WTC11 (cell line): ENCODE data around the gene YBX3. TPM values are rescaled to one million over a fixed set of nuclear protein-coding genes. Genes with fewer than 3 reads are reported as not detected.

Experiments
- ATAC-seq: fragments of 200-7000 bp; cut with Tn5 transposase; 2 replicates; pipeline ENCODE4 v1.10.0; 2021; ENCODE audit warnings: mild to moderate bottlenecking, moderate library complexity
- CTCF ChIA-PET: fragments of 300-600 bp; sonication (Branson Sonifier 250); formaldehyde crosslinking; loops from one replicate; lab custom pipeline; 2021; ENCODE audit warnings: antibody characterized with exemption; lab: Charles Lee
- POLR2A ChIA-PET: fragments of 350-600 bp; sonication (Branson Sonifier 250); formaldehyde crosslinking; loops from one replicate; lab custom pipeline; 2021; ENCODE audit warnings: antibody characterized with exemption; lab: Charles Lee
- DNase-seq: peaks from one replicate; pipeline ENCODE4 v3.0.0; 2021; ENCODE audit warnings: low spot score
- H3K27ac Mint-ChIP-seq: 2 replicates; pipeline ENCODE4 v1.8.0; 2021; ENCODE audit warnings: mixed read lengths
- H3K27me3 Mint-ChIP-seq: 2 replicates; pipeline ENCODE4 v1.8.0; 2021; ENCODE audit warnings: low read depth, mild to moderate bottlenecking, moderate library complexity, mixed read lengths
- H3K36me3 Mint-ChIP-seq: 2 replicates; pipeline ENCODE4 v1.8.0; 2021; ENCODE audit warnings: mixed read lengths
- H3K4me1 Mint-ChIP-seq: 2 replicates; pipeline ENCODE4 v1.8.0; 2022; ENCODE audit warnings: mixed read lengths
- H3K4me3 Mint-ChIP-seq: 2 replicates; pipeline ENCODE4 v1.8.0; 2021; ENCODE audit warnings: mild to moderate bottlenecking, moderate library complexity, mixed read lengths
- H3K9me3 Mint-ChIP-seq: 2 replicates; pipeline ENCODE4 v1.8.0; 2021; ENCODE audit warnings: mixed read lengths
- AR ChIP-seq: fragments of 250-450 bp; sonication (Bioruptor Pico); IDR thresholded peaks from 2 replicates; pipeline ENCODE4 v1.9.0; 2021; ENCODE audit warnings: mild to moderate bottlenecking
- ATF1 ChIP-seq: sonication (generic); formaldehyde crosslinking; IDR thresholded peaks from 2 replicates; pipeline ENCODE4 v1.8.1; 2023; ENCODE audit warnings: mild to moderate bottlenecking, moderate library complexity, missing genetic modification reagents
- ATF3 ChIP-seq: sonication (generic); formaldehyde crosslinking; conservative IDR thresholded peaks from 2 replicates; pipeline ENCODE4 v1.8.1; 2022; ENCODE audit warnings: mild to moderate bottlenecking, missing genetic modification reagents
- CREB1 ChIP-seq: sonication (generic); formaldehyde crosslinking; IDR thresholded peaks from 2 replicates; pipeline ENCODE4 v1.8.0; 2023; ENCODE audit warnings: mild to moderate bottlenecking, missing genetic modification reagents
- CREM ChIP-seq: sonication (generic); formaldehyde crosslinking; IDR thresholded peaks from 2 replicates; pipeline ENCODE4 v1.8.1; 2022; ENCODE audit warnings: mild to moderate bottlenecking, missing genetic modification reagents, moderate library complexity
- E2F4 ChIP-seq: sonication (generic); formaldehyde crosslinking; IDR thresholded peaks from 2 replicates; pipeline ENCODE4 v1.8.1; 2022; ENCODE audit warnings: low read depth, mild to moderate bottlenecking, moderate library complexity, missing genetic modification reagents, borderline replicate concordance
- ESRRA ChIP-seq: sonication (generic); formaldehyde crosslinking; IDR thresholded peaks from 2 replicates; pipeline ENCODE4 v1.8.1; 2022; ENCODE audit warnings: mild to moderate bottlenecking, missing genetic modification reagents, borderline replicate concordance
- ETV6 ChIP-seq: sonication (generic); formaldehyde crosslinking; IDR thresholded peaks from 2 replicates; pipeline ENCODE4 v1.8.1; 2022; ENCODE audit warnings: mild to moderate bottlenecking, missing genetic modification reagents
- FOXP1 ChIP-seq: sonication (generic); formaldehyde crosslinking; IDR thresholded peaks from 2 replicates; pipeline ENCODE4 v1.8.0; 2022; ENCODE audit warnings: missing genetic modification reagents, mild to moderate bottlenecking, moderate library complexity, borderline replicate concordance
- HMGXB4 ChIP-seq: sonication (generic); formaldehyde crosslinking; IDR thresholded peaks from 2 replicates; pipeline ENCODE4 v1.8.1; 2023; ENCODE audit warnings: mild to moderate bottlenecking, moderate library complexity, missing genetic modification reagents
- JUN ChIP-seq: sonication (generic); formaldehyde crosslinking; IDR thresholded peaks from 2 replicates; pipeline ENCODE4 v1.8.0; 2023; ENCODE audit warnings: mild to moderate bottlenecking, missing genetic modification reagents
- NFYB ChIP-seq: sonication (generic); formaldehyde crosslinking; conservative IDR thresholded peaks from 2 replicates; pipeline ENCODE4 v1.8.0; 2022; ENCODE audit warnings: low read depth, missing genetic modification reagents
- NR2C2 ChIP-seq: sonication (generic); formaldehyde crosslinking; IDR thresholded peaks from 2 replicates; pipeline ENCODE4 v1.8.0; 2022; ENCODE audit warnings: mild to moderate bottlenecking, missing genetic modification reagents
- NR3C1 ChIP-seq: sonication (generic); formaldehyde crosslinking; conservative IDR thresholded peaks from 2 replicates; pipeline ENCODE4 v1.8.1; 2023; ENCODE audit warnings: low read depth, mild to moderate bottlenecking, missing genetic modification reagents
- PRRX2 ChIP-seq: fragments of 250-450 bp; sonication (Bioruptor Pico); IDR thresholded peaks from 2 replicates; pipeline ENCODE4 v1.8.0; 2021; ENCODE audit warnings: mild to moderate bottlenecking
- RORB ChIP-seq: fragments of 250-450 bp; sonication (Bioruptor Pico); IDR thresholded peaks from 2 replicates; pipeline ENCODE4 v1.9.0; 2021; ENCODE audit warnings: mild to moderate bottlenecking
- SOX15 ChIP-seq: fragments of 250-450 bp; sonication (Bioruptor Pico); IDR thresholded peaks from 2 replicates; pipeline ENCODE4 v1.9.0; 2021; ENCODE audit warnings: mild to moderate bottlenecking
- TCF7 ChIP-seq: sonication (generic); formaldehyde crosslinking; IDR thresholded peaks from 2 replicates; pipeline ENCODE4 v1.8.0; 2022; ENCODE audit warnings: mild to moderate bottlenecking, low read depth, missing genetic modification reagents, moderate library complexity
- TEAD4 ChIP-seq: sonication (generic); formaldehyde crosslinking; IDR thresholded peaks from 2 replicates; pipeline ENCODE4 v1.8.0; 2022; ENCODE audit warnings: mild to moderate bottlenecking, missing genetic modification reagents
- TP53 ChIP-seq: sonication (generic); formaldehyde crosslinking; IDR thresholded peaks from 2 replicates; pipeline ENCODE4 v1.8.1; 2023; ENCODE audit warnings: mild to moderate bottlenecking, missing genetic modification reagents
- ZNF396 ChIP-seq: fragments of 250-450 bp; sonication (Bioruptor Pico); IDR thresholded peaks from 2 replicates; pipeline ENCODE4 v1.8.0; 2021; ENCODE audit warnings: mild to moderate bottlenecking, moderate library complexity, borderline replicate concordance
- total RNA-seq: library from RNA; stranded (reverse); gene quantifications from 3 replicates; pipeline ENCODE4 v1.2.3, GENCODE V29; 2021
- TF ChIP-seq, protein P1 (sequence below): fragments of 250-450 bp; sonication (Bioruptor Pico); IDR thresholded peaks from 2 replicates; pipeline ENCODE4 v1.8.0; 2021; ENCODE audit warnings: mild to moderate bottlenecking
- TF ChIP-seq, protein P2 (sequence below): sonication (generic); formaldehyde crosslinking; IDR thresholded peaks from 2 replicates; pipeline ENCODE4 v1.8.1; 2022; ENCODE audit warnings: low read depth, missing genetic modification reagents, borderline replicate concordance
- TF ChIP-seq, protein P3 (sequence below): sonication (generic); formaldehyde crosslinking; IDR thresholded peaks from 2 replicates; pipeline ENCODE4 v1.8.0; 2022; ENCODE audit warnings: mild to moderate bottlenecking, missing genetic modification reagents

YBX3 gene
- total RNA-seq, 1 experiment from 2014 or later: 396 TPM

- TF ChIP-seq AR (CRISPR knock-in tag) (no peak), FOXP1 (CRISPR knock-in tag) (no peak), TP53 (CRISPR knock-in tag) (no peak), CREB1 (CRISPR knock-in tag) (no peak), NR3C1 (CRISPR knock-in tag) (no peak), NFYB (no peak)
Measured at GRCh38 chr12:10701843-10702242, 21.3 kb downstream of the YBX3 start (continued).

GRCh38 chr12:10701131-10701681 lies 21.9 kb downstream of the YBX3 start:
- no peaks in the 10 kb centered on the region for H3K27me3 Mint-ChIP-seq
- H3K4me1 Mint-ChIP-seq: no peaks in the 10 kb centered on the region
- TF ChIP-seq ATF1 (CRISPR knock-in tag): no peak
- no peak for TF ChIP-seq SOX15 (CRISPR knock-in tag)
- TF ChIP-seq TCF7: no peak
- no peak for TF ChIP-seq ESRRA
- no peak for TF ChIP-seq PRRX2 (CRISPR knock-in tag)
- TF ChIP-seq TEAD4 (CRISPR knock-in tag): no peak
- TF ChIP-seq ATF3 (CRISPR knock-in tag): no peak
- no peak for TF ChIP-seq JUN
- no peak for TF ChIP-seq CREB1 (CRISPR knock-in tag)
- no peak for TF ChIP-seq RORB (CRISPR knock-in tag)
- no peak for TF ChIP-seq NR2C2 (CRISPR knock-in tag)
- TF ChIP-seq, protein P1, sequence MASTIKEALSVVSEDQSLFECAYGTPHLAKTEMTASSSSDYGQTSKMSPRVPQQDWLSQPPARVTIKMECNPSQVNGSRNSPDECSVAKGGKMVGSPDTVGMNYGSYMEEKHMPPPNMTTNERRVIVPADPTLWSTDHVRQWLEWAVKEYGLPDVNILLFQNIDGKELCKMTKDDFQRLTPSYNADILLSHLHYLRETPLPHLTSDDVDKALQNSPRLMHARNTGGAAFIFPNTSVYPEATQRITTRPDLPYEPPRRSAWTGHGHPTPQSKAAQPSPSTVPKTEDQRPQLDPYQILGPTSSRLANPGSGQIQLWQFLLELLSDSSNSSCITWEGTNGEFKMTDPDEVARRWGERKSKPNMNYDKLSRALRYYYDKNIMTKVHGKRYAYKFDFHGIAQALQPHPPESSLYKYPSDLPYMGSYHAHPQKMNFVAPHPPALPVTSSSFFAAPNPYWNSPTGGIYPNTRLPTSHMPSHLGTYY (CRISPR knock-in tag): no peak
- no peak for TF ChIP-seq ZNF396
- TF ChIP-seq, protein P2, sequence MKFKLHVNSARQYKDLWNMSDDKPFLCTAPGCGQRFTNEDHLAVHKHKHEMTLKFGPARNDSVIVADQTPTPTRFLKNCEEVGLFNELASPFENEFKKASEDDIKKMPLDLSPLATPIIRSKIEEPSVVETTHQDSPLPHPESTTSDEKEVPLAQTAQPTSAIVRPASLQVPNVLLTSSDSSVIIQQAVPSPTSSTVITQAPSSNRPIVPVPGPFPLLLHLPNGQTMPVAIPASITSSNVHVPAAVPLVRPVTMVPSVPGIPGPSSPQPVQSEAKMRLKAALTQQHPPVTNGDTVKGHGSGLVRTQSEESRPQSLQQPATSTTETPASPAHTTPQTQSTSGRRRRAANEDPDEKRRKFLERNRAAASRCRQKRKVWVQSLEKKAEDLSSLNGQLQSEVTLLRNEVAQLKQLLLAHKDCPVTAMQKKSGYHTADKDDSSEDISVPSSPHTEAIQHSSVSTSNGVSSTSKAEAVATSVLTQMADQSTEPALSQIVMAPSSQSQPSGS: no peak
- TF ChIP-seq, protein P3, sequence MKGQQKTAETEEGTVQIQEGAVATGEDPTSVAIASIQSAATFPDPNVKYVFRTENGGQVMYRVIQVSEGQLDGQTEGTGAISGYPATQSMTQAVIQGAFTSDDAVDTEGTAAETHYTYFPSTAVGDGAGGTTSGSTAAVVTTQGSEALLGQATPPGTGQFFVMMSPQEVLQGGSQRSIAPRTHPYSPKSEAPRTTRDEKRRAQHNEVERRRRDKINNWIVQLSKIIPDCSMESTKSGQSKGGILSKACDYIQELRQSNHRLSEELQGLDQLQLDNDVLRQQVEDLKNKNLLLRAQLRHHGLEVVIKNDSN (CRISPR knock-in tag): no peak
- TF ChIP-seq FOXP1 (CRISPR knock-in tag): no peak
- no peak for ATAC-seq
- ChIA-PET CTCF (no interaction called here), POLR2A (no interaction called here)
- no peak overlapping the region for H3K4me3 Mint-ChIP-seq
- peaks cover 61% of the 10 kb centered on the region for H3K36me3 Mint-ChIP-seq
- H3K27ac Mint-ChIP-seq: no peak overlapping the region
- no peak for DNase-seq
- no peaks in the 10 kb centered on the region for H3K9me3 Mint-ChIP-seq

GRCh38 chr12:10700581-10700980 lies 22.5 kb downstream of the YBX3 start:
- Mint-ChIP-seq H3K27me3 (no peaks in the 10 kb centered on the region), H3K9me3 (no peaks in the 10 kb centered on the region), H3K36me3 (peaks cover 56% of the 10 kb centered on the region), H3K27ac (no peak overlapping the region), H3K4me1 (no peaks in the 10 kb centered on the region), H3K4me3 (no peak overlapping the region)
- CTCF ChIA-PET: no interaction called here
- ATAC-seq (no peak), DNase-seq (no peak)
- POLR2A ChIA-PET: no interaction called here
- TF ChIP-seq ETV6 (CRISPR knock-in tag): no peak
- TF ChIP-seq HMGXB4 (CRISPR knock-in tag): no peak
- no peak for TF ChIP-seq RORB (CRISPR knock-in tag)
- TF ChIP-seq, protein P1 (CRISPR knock-in tag): no peak
- TF ChIP-seq CREM (CRISPR knock-in tag): no peak
- TF ChIP-seq E2F4: no peak
